Measurements from ENCODE around the gene SPAG17.

DNA sequence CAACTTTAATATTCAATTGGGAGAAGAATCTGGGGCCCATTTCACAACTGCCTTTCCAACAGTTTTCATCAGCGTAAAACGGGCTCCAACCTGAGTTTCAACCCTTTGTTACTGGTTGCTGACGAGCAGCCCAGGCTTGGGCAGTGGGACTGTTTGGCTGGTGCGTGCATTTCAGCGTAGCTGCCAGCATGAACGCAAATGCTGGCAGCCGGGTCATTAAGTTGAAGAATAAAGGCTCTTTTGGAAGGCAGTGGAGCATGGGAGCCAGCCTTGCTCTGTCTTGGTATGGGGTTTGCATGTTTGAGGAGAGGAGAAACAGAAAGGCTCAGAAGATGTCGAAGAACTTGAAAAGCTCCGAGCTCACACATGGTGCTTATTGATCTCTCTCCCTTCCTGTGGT is 214.8 kb downstream of the SPAG17 start:
- TF ChIP-seq, protein P1, sequence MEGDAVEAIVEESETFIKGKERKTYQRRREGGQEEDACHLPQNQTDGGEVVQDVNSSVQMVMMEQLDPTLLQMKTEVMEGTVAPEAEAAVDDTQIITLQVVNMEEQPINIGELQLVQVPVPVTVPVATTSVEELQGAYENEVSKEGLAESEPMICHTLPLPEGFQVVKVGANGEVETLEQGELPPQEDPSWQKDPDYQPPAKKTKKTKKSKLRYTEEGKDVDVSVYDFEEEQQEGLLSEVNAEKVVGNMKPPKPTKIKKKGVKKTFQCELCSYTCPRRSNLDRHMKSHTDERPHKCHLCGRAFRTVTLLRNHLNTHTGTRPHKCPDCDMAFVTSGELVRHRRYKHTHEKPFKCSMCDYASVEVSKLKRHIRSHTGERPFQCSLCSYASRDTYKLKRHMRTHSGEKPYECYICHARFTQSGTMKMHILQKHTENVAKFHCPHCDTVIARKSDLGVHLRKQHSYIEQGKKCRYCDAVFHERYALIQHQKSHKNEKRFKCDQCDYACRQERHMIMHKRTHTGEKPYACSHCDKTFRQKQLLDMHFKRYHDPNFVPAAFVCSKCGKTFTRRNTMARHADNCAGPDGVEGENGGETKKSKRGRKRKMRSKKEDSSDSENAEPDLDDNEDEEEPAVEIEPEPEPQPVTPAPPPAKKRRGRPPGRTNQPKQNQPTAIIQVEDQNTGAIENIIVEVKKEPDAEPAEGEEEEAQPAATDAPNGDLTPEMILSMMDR (conservative IDR thresholded peaks at IDR 0.05; ENCODE audit: low read length) = no peak
- no peak for TF ChIP-seq EZH2phosphoT487 (IDR thresholded peaks at IDR 0.05; ENCODE audit: borderline replicate concordance, low read depth, low read length)

All from OCI-LY7 (cell line).